Adrenal gland (tissue), 5 donors: ENCODE data around the gene NFIC.

Experiments used
- CTCF ChIP-seq, 6 experiments: fragments of 450-650 bp in 4 of 6; fragments of 200-600 bp in 2 of 6; sonication (generic) in 1 of 6; IDR thresholded peaks; 1 replicate in 5 of 6; 2 replicates in 1 of 6; pipeline versions ENCODE4 v1.5.1 to v1.8.0; 2016 to 2021; ENCODE audit warnings: antibody characterized with exemption in 6 of 6, mild to moderate bottlenecking in 2 of 6, moderate library complexity in 1 of 6
- POLR2A ChIP-seq, 2 donors: fragments of 450-650 bp; IDR thresholded peaks; one replicate each; pipeline ENCODE4 v1.6.1; 2017; ENCODE audit warnings: antibody characterized with exemption in 2 of 2, mild to moderate bottlenecking in 2 of 2, moderate library complexity in 1 of 2
- donor health status: DM: no; HTN: no; CAD: no.

- no peak for TF ChIP-seq CTCF (IDR thresholded peaks at IDR 0.05)
- no peak for TF ChIP-seq POLR2A (IDR thresholded peaks at IDR 0.05)
These were observed 45.7 kb downstream of the NFIC start for GRCh38 chr19:3412066-3412465.
